Mammary epithelial cell (primary cell): ENCODE results near the gene TMEM26.

Experiments
- EZH2 ChIP-seq: IDR thresholded peaks from 2 replicates; pipeline ENCODE4 v1.6.1; 2012; ENCODE audit warnings: low read length, inconsistent platforms, borderline replicate concordance
- TF ChIP-seq, protein P1 (sequence below), 2 donors: IDR thresholded peaks in 1 of 2; conservative IDR thresholded peaks in 1 of 2; 2 replicates each; pipeline ENCODE4 v1.5.1; 2011 to 2012; ENCODE audit warnings: inconsistent platforms in 2 of 2, low read length in 2 of 2, mild to moderate bottlenecking in 2 of 2, control low read depth in 1 of 2, low read depth in 1 of 2; ENCODE audit not compliant: insufficient read depth in 1 of 2; ENCODE audit errors: extremely low read depth in 1 of 2

DNA sequence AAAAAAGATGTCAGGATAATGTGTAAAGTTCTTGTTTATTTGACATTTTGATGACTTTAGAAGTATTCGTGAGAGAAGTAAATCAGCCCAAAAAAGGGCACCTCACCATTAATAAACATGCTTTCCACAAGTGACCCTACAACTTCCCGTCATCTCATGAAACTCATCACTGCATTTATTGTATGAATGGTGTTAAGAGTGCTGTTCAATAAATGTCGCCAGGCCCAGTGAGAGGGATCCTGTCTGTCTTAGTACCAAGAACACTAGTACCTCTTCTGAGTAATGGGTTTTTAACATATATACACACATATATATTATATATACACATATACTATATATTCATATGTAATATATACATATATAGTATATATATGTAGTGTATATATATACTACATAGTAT, 61.9 kb downstream of the TMEM26 start:
- TF ChIP-seq, protein P1, sequence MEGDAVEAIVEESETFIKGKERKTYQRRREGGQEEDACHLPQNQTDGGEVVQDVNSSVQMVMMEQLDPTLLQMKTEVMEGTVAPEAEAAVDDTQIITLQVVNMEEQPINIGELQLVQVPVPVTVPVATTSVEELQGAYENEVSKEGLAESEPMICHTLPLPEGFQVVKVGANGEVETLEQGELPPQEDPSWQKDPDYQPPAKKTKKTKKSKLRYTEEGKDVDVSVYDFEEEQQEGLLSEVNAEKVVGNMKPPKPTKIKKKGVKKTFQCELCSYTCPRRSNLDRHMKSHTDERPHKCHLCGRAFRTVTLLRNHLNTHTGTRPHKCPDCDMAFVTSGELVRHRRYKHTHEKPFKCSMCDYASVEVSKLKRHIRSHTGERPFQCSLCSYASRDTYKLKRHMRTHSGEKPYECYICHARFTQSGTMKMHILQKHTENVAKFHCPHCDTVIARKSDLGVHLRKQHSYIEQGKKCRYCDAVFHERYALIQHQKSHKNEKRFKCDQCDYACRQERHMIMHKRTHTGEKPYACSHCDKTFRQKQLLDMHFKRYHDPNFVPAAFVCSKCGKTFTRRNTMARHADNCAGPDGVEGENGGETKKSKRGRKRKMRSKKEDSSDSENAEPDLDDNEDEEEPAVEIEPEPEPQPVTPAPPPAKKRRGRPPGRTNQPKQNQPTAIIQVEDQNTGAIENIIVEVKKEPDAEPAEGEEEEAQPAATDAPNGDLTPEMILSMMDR (conservative IDR thresholded peaks at IDR 0.05 in 1 of 2, IDR thresholded peaks at IDR 0.05 in 1 of 2; ENCODE audit: extremely low read depth in 1 of 2, insufficient read depth in 1 of 2, low read depth in 1 of 2, low read length in 2 of 2), result no peak
- no peak for TF ChIP-seq EZH2
